OCI-LY3 (cell line): ENCODE measurements around the gene PCDHGA6.
"Not testable (repeated sequence)": the region's sequence is repeated elsewhere in the genome, so short reads cannot be mapped to it uniquely, and the experiment has no call there.

Source experiments
- H2AFZ ChIP-seq: fragments of 200-600, 300-600 bp; shearing (Covaris generic); 2 replicates; pipeline ENCODE4 v1.6.0; 2014; ENCODE audit warnings: antibody characterized with exemption, low read depth, low read length
- H3K27ac ChIP-seq: fragments of 200-600, 300-600 bp; sonication (generic); 2 replicates; pipeline ENCODE4 v1.5.1; 2014; ENCODE audit warnings: mild to moderate bottlenecking, low read length, moderate library complexity, mixed read lengths
- H3K27me3 ChIP-seq: fragments of 200-600, 300-600 bp; sonication (generic); 2 replicates; pipeline ENCODE4 v1.6.1; 2014; ENCODE audit warnings: low read depth, low read length, mixed read lengths
- H3K36me3 ChIP-seq: fragments of 200-600, 300-600 bp; sonication (generic); replicated peaks from 2 replicates; pipeline ENCODE3; 2014; ENCODE audit warnings: low read depth, low read length, mixed read lengths
- H3K4me1 ChIP-seq: fragments of 300-600, 200-600 bp; sonication (generic); 2 replicates; pipeline ENCODE4 v1.6.1; 2014; ENCODE audit warnings: low read length, mixed read lengths
- H3K4me2 ChIP-seq: fragments of 200-600, 300-600 bp; sonication (generic); 2 replicates; pipeline ENCODE4 v1.6.1; 2014; ENCODE audit warnings: low read length, mixed read lengths
- H3K4me3 ChIP-seq: fragments of 300-600, 200-600 bp; sonication (generic); 2 replicates; pipeline ENCODE4 v1.5.1; 2014; ENCODE audit warnings: antibody characterized with exemption, mild to moderate bottlenecking, low read length, moderate library complexity
- H3K79me2 ChIP-seq: fragments of 300-600, 200-600 bp; shearing (Covaris generic); 2 replicates; pipeline ENCODE4 v1.6.1; 2014; ENCODE audit warnings: mild to moderate bottlenecking, low read length, mixed read lengths
- H3K9ac ChIP-seq: fragments of 300-600, 200-600 bp; shearing (Covaris generic); 2 replicates; pipeline ENCODE4 v1.6.0; 2014; ENCODE audit warnings: mild to moderate bottlenecking, low read length, moderate library complexity
- H3K9me3 ChIP-seq: fragments of 200-600, 300-600 bp; shearing (Covaris generic); 2 replicates; pipeline ENCODE4 v1.6.1; 2014; ENCODE audit warnings: low read length, mixed read lengths; ENCODE audit not compliant: insufficient read depth
- H4K20me1 ChIP-seq: fragments of 200-600, 300-600 bp; sonication (generic); 2 replicates; pipeline ENCODE4 v1.6.1; 2016; ENCODE audit warnings: low read length, mixed read lengths; ENCODE audit not compliant: insufficient read depth
- CTCF ChIP-seq: fragments of 200-600, 300-600 bp; sonication (generic); IDR thresholded peaks from 2 replicates; pipeline ENCODE4 v1.5.1; 2014; ENCODE audit warnings: antibody characterized with exemption, low read length, low read depth
- EZH2phosphoT487 ChIP-seq: fragments of 200-600 bp; shearing (Covaris generic); IDR thresholded peaks from 2 replicates; pipeline ENCODE4 v1.6.1; 2018; ENCODE audit warnings: antibody characterized with exemption, mixed run types, low read depth

The PCDHGA6 gene

GRCh38 chr5:141371572-141372475, 1.9 kb upstream of the PCDHGA6 start:
- Histone ChIP-seq H3K4me3 (no peak overlapping the region), H3K27me3 (no peaks in the 10 kb centered on the region), H3K4me2 (no peak overlapping the region), H3K79me2 (no peaks in the 10 kb centered on the region), H3K27ac (no peak overlapping the region), H3K9me3 (no peaks in the 10 kb centered on the region), H3K4me1 (no peaks in the 10 kb centered on the region), H4K20me1 (no peaks in the 10 kb centered on the region), H3K36me3 (no peaks in the 10 kb centered on the region), H2AFZ (no peak overlapping the region), H3K9ac (no peak overlapping the region)
- TF ChIP-seq EZH2phosphoT487, result no peak
- TF ChIP-seq CTCF, result no peak

DNA sequence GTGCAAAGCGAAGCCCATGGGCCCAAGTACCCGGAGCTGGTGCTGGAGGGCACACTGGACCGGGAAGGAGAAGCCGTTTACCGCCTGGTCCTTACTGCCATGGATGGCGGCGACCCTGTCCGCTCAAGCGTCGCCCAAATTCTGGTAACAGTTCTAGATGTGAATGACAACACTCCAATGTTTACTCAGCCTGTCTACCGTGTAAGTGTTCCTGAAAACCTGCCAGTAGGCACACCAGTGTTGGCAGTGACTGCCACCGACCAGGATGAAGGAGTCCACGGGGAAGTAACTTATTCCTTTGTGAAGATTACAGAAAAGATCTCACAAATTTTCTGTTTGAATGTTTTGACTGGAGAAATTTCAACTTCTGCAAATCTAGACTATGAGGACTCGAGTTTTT, 936 bp downstream of the PCDHGA6 start:
- Histone ChIP-seq H3K36me3 (no peaks in the 10 kb centered on the region), H3K27me3 (no peaks in the 10 kb centered on the region), H2AFZ (no peak overlapping the region), H3K4me2 (no peak overlapping the region), H4K20me1 (no peaks in the 10 kb centered on the region), H3K27ac (no peak overlapping the region), H3K9ac (no peak overlapping the region), H3K9me3 (no peaks in the 10 kb centered on the region), H3K4me3 (no peak overlapping the region), H3K4me1 (no peaks in the 10 kb centered on the region), H3K79me2 (no peaks in the 10 kb centered on the region)
- no peak for TF ChIP-seq CTCF
- TF ChIP-seq EZH2phosphoT487, result no peak

GRCh38 chr5:141375444-141376155, 1.9 kb downstream of the PCDHGA6 start:
- not testable (repeated sequence) for H3K79me2 ChIP-seq, H2AFZ ChIP-seq, H3K36me3 ChIP-seq, H3K9me3 ChIP-seq, H3K27me3 ChIP-seq, H3K4me3 ChIP-seq, H4K20me1 ChIP-seq, H3K4me2 ChIP-seq, H3K27ac ChIP-seq, H3K4me1 ChIP-seq, H3K9ac ChIP-seq

DNA sequence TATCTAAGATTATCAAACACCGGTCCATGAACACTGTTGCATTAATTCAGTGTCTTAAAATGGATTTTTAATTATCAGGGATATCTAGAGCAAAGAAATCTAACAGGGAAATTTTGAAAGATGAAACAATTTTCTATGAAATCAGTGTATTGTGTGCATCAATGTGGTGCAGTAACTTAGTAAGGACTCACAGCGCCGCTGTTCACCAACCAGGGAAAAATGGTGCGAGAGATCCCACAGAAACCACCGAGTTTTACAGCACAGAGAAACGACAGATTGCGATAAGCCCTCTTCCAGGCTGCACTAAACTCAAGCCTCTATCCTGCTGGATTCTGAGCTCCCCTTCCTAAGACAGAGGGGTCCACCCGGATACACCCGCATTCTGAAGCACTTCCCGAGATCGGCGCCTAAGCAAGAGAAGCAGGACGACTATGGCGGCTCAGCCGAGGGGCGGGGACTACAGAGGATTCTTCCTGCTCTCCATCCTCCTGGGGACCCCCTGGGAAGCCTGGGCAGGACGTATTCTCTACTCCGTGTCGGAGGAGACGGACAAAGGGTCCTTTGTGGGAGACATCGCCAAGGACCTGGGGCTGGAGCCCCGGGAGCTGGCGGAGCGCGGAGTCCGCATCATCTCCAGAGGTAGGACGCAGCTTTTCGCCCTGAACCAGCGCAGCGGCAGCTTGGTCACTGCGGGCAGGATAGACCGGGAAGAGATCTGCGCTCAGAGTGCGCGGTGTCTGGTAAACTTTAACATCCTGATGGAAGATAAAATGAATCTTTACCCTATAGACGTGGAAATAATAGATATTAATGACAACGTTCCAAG, 9.0 kb downstream of the PCDHGA6 start, which contains the start of gene PCDHGA7:
TSS of gene PCDHGA7 (plus strand) at position 274 of the 826 bp plus-strand sequence. CDS start at position 432, 158 bp downstream.
- Histone ChIP-seq H3K27ac (no peak within 1 kb of the TSS), H4K20me1 (no peaks in the 10 kb centered on the region), H3K36me3 (no peaks in the 10 kb centered on the region), H3K9me3 (no peaks in the 10 kb centered on the region), H3K27me3 (no peaks in the 10 kb centered on the region), H3K4me3 (no peak within 1 kb of the TSS), H3K4me2 (no peak within 1 kb of the TSS), H2AFZ (no peak within 1 kb of the TSS), H3K4me1 (no peaks in the 10 kb centered on the region), H3K9ac (no peak within 1 kb of the TSS), H3K79me2 (no peaks in the 10 kb centered on the region)
- TF ChIP-seq CTCF, result no peak
- TF ChIP-seq EZH2phosphoT487, result no peak
